ENCODE data around the gene CTIF.
"Not testable (repeated sequence)": the region's sequence is repeated elsewhere in the genome, so short reads cannot be mapped to it uniquely, and the experiment has no call there.

Gene CTIF

GRCh38 chr18:48803951-48804855 lies 265.4 kb downstream of the CTIF start:
- WGBS (ENCODE audit: insufficient coverage, insufficient read length): no CpG with 5 or more reads among the region's 11 CpGs
- no peaks in the 10 kb centered on the region for H3K9me3 ChIP-seq (ENCODE audit: control insufficient read depth, insufficient read depth, low read length)
- no peaks in the 10 kb centered on the region for H3K27me3 ChIP-seq (ENCODE audit: control insufficient read depth, insufficient read depth, low read length)
- H3K27ac ChIP-seq (ENCODE audit: low read length): no peak overlapping the region
- H3K4me1 ChIP-seq (ENCODE audit: control insufficient read depth, insufficient read depth, low read length): no peaks in the 10 kb centered on the region
- H3K36me3 ChIP-seq (ENCODE audit: control insufficient read depth, insufficient read depth, low read length): no peaks in the 10 kb centered on the region
- H3K4me3 ChIP-seq (ENCODE audit: low read length): no peak overlapping the region
- no peak for DNase-seq (ENCODE audit: low read depth, low spot score)

DNA sequence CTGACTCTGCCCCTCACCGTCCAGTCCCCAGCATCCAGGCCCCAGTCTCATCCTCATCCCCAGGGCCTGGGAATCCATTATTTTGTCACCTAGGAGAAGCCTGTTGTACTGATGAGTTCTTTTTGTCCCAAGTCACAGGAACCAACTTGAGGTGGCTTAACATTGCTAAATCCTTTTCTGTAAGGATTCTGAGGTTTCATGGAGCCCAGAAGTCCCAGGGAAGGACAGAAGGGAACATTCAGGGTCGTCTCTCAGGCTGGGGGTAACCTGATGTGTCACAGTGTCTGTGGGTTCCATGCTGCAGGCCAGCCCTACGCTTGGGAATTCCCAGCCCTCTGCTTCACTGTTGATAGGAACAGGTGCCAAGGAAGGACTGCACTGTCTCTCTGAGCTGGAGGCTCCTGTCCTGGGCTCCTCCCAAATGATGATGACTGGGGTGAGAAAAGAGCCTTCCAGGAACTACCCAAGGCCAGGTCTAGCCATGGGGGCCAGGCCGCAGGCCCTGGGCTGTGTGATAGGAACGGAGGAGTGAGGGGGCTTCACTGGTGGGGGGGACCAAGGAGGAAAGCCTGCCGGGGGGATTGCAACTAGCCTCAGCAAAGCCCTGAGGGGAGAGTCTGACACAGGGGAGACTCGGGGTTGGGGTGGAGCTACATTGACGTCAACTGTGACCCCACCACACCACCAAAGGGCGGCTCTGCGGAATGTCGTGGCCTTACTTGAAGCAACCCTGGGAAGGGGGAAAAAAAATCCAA lies 266.2 kb downstream of the CTIF start:
- no peak for DNase-seq (ENCODE audit: low read depth, low spot score)
- H3K9me3 ChIP-seq (ENCODE audit: control insufficient read depth, insufficient read depth, low read length): no peaks in the 10 kb centered on the region
- no peaks in the 10 kb centered on the region for H3K27me3 ChIP-seq (ENCODE audit: control insufficient read depth, insufficient read depth, low read length)
- H3K27ac ChIP-seq (ENCODE audit: low read length): no peak overlapping the region
- no peak overlapping the region for H3K4me3 ChIP-seq (ENCODE audit: low read length)
- WGBS (ENCODE audit: insufficient coverage, insufficient read length): no CpG with 5 or more reads among the region's 11 CpGs
- no peaks in the 10 kb centered on the region for H3K36me3 ChIP-seq (ENCODE audit: control insufficient read depth, insufficient read depth, low read length)
- no peaks in the 10 kb centered on the region for H3K4me1 ChIP-seq (ENCODE audit: control insufficient read depth, insufficient read depth, low read length)

DNA sequence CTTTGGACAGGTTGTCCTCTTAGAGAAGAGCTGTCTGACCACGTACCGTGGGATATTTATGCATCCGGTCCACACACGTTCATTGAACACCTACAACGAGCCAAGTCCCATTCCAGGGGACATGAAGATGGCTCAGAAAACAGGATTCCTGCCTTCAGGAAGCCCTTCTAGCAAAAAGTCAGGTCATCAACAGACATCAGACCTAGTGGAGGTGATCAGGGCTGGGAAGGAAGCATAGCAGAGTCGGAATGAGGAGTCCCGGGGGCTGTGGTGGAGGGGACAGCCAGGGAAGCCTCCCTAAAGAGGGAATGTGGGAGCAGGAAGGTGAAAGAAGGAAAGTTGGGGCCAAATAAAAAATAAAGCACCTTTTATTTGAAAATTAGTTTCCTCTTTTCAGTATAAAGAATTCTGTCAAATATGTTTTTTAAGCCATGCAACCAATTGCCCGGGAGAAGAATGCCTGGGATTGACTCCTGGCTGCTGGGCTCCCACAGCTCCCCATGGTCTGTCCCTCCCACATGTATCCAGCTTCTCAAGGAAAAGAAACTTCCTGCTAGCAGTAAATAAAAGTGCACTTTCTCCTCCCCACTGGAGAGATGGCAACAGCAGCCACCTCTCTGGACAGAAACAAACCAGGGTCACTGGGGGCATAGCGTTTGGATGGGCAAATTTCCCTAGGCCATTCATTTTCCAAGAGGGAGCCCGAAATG lies 267.1 kb downstream of the CTIF start:
- no CpG with 5 or more reads among the region's 10 CpGs for WGBS (ENCODE audit: insufficient coverage, insufficient read length)
- Histone ChIP-seq H3K4me3 (ENCODE audit: low read length) (no peak overlapping the region), H3K27ac (ENCODE audit: low read length) (no peak overlapping the region), H3K4me1 (ENCODE audit: control insufficient read depth, insufficient read depth, low read length) (no peaks in the 10 kb centered on the region), H3K27me3 (ENCODE audit: control insufficient read depth, insufficient read depth, low read length) (no peaks in the 10 kb centered on the region), H3K9me3 (ENCODE audit: control insufficient read depth, insufficient read depth, low read length) (no peaks in the 10 kb centered on the region), H3K36me3 (ENCODE audit: control insufficient read depth, insufficient read depth, low read length) (no peaks in the 10 kb centered on the region)
- no peak for DNase-seq (ENCODE audit: low read depth, low spot score)

GRCh38 chr18:48806551-48807261 lies 267.9 kb downstream of the CTIF start:
- WGBS (ENCODE audit: insufficient coverage, insufficient read length): no CpG with 5 or more reads among the region's 11 CpGs
- H3K36me3 ChIP-seq (ENCODE audit: control insufficient read depth, insufficient read depth, low read length): no peaks in the 10 kb centered on the region
- H3K9me3 ChIP-seq (ENCODE audit: control insufficient read depth, insufficient read depth, low read length): no peaks in the 10 kb centered on the region
- H3K27ac ChIP-seq (ENCODE audit: low read length): no peak overlapping the region
- H3K27me3 ChIP-seq (ENCODE audit: control insufficient read depth, insufficient read depth, low read length): no peaks in the 10 kb centered on the region
- DNase-seq (ENCODE audit: low read depth, low spot score): no peak
- no peaks in the 10 kb centered on the region for H3K4me1 ChIP-seq (ENCODE audit: control insufficient read depth, insufficient read depth, low read length)
- H3K4me3 ChIP-seq (ENCODE audit: low read length): no peak overlapping the region

DNA sequence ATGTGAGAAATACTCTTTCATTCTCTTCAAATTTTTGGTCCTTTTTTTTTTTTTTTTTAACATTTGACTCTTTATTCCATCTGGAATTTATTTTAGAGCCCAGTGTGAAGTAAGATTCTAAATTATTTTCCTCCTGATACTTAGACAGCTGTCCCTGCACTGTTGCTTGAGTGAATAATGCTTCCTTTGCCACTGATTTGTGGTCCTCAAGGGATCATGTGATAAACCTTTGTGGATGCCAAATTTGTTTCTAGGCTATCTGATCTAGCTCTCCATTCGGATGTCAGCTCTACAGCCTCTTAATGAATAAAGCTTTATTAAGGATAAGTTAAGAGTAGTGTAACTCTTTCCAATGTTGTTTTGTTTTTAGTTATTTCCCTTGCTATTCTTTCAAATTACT lies 269.6 kb downstream of the CTIF start:
- no peak for DNase-seq (ENCODE audit: low read depth, low spot score)
- Histone ChIP-seq H3K9me3 (ENCODE audit: control insufficient read depth, insufficient read depth, low read length) (no peaks in the 10 kb centered on the region), H3K36me3 (ENCODE audit: control insufficient read depth, insufficient read depth, low read length) (no peaks in the 10 kb centered on the region), H3K4me3 (ENCODE audit: low read length) (no peak overlapping the region), H3K4me1 (ENCODE audit: control insufficient read depth, insufficient read depth, low read length) (no peaks in the 10 kb centered on the region), H3K27ac (ENCODE audit: low read length) (no peak overlapping the region), H3K27me3 (ENCODE audit: control insufficient read depth, insufficient read depth, low read length) (no peaks in the 10 kb centered on the region)
- no CpG with 5 or more reads among the region's 1 CpG for WGBS (ENCODE audit: insufficient coverage, insufficient read length)

DNA sequence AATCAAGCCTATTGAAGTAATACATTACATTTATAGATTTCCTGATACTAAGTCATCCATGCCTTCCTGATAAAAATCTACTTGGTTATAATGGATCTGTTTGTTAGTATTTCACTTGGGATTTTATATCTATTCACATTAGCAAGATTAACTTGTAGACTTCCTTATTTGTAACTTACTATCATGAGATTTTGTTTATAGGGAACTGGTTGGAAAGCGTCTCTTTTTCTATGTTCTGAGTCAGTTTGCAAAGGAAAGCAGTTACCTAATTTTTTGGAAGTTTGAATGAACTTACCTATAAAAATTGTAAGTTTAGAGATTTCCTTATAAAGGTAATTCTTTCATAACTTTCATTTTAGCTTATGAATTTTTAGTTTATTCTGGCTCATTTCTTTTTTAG lies 270.5 kb downstream of the CTIF start:
- Histone ChIP-seq H3K27ac (ENCODE audit: low read length) (no peak overlapping the region), H3K27me3 (ENCODE audit: control insufficient read depth, insufficient read depth, low read length) (no peaks in the 10 kb centered on the region), H3K4me3 (ENCODE audit: low read length) (no peak overlapping the region), H3K36me3 (ENCODE audit: control insufficient read depth, insufficient read depth, low read length) (no peaks in the 10 kb centered on the region), H3K9me3 (ENCODE audit: control insufficient read depth, insufficient read depth, low read length) (no peaks in the 10 kb centered on the region), H3K4me1 (ENCODE audit: control insufficient read depth, insufficient read depth, low read length) (no peaks in the 10 kb centered on the region)
- DNase-seq (ENCODE audit: low read depth, low spot score): no peak
- WGBS (ENCODE audit: insufficient coverage, insufficient read length): no CpG with 5 or more reads among the region's 1 CpG

DNA sequence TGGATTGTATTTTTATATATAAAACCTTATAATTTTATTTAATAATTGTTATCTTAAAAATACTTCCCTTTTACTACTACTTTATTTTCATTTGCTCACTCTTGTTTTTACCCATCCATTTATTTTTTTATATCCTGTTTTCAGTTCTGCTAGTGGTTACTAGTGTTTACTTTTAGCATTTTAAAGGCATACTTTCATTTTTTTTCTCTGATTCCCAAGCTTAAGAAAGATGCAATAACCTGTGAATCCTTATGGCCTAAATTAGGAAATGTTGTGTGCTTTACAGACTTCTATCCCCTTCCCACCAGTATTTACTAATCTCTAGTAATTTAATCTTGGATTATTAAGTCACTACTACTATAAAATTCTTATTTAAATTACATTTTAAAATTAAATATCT lies 272.0 kb downstream of the CTIF start:
- Histone ChIP-seq H3K4me3 (ENCODE audit: low read length) (no peak overlapping the region), H3K4me1 (ENCODE audit: control insufficient read depth, insufficient read depth, low read length) (no peaks in the 10 kb centered on the region), H3K27ac (ENCODE audit: low read length) (no peak overlapping the region), H3K36me3 (ENCODE audit: control insufficient read depth, insufficient read depth, low read length) (no peaks in the 10 kb centered on the region), H3K27me3 (ENCODE audit: control insufficient read depth, insufficient read depth, low read length) (no peaks in the 10 kb centered on the region), H3K9me3 (ENCODE audit: control insufficient read depth, insufficient read depth, low read length) (no peaks in the 10 kb centered on the region)
- DNase-seq (ENCODE audit: low read depth, low spot score): no peak

DNA sequence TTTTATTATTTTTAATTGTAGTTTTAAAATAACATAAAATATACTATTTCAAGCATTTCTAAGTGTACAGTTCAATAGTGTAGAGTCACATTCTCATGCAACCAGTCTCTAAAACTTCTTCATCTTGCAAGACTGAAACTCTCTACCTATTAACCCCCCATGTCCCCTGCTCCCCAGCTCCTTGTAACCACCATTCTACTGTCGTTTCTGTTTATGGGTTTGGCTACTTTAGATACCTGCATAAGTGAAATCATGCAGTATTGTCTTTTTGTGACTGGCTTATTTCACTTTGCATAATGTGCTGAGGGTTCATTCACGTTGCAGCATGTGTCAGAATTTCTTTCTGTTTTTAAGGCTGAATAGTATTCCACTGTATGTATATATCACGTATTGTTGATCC lies 272.6 kb downstream of the CTIF start:
- no peak overlapping the region for H3K27ac ChIP-seq (ENCODE audit: low read length)
- H3K4me1 ChIP-seq (ENCODE audit: control insufficient read depth, insufficient read depth, low read length): no peaks in the 10 kb centered on the region
- no peaks in the 10 kb centered on the region for H3K36me3 ChIP-seq (ENCODE audit: control insufficient read depth, insufficient read depth, low read length)
- DNase-seq (ENCODE audit: low read depth, low spot score): no peak
- no CpG with 5 or more reads among the region's 3 CpGs for WGBS (ENCODE audit: insufficient coverage, insufficient read length)
- H3K4me3 ChIP-seq (ENCODE audit: low read length): no peak overlapping the region
- no peaks in the 10 kb centered on the region for H3K27me3 ChIP-seq (ENCODE audit: control insufficient read depth, insufficient read depth, low read length)
- no peaks in the 10 kb centered on the region for H3K9me3 ChIP-seq (ENCODE audit: control insufficient read depth, insufficient read depth, low read length)

GRCh38 chr18:48811977-48812451 lies 273.2 kb downstream of the CTIF start:
- not testable (repeated sequence) for H3K9me3 ChIP-seq (ENCODE audit: control insufficient read depth, insufficient read depth, low read length); H3K36me3 ChIP-seq (ENCODE audit: control insufficient read depth, insufficient read depth, low read length); H3K4me3 ChIP-seq (ENCODE audit: low read length); H3K4me1 ChIP-seq (ENCODE audit: control insufficient read depth, insufficient read depth, low read length); H3K27me3 ChIP-seq (ENCODE audit: control insufficient read depth, insufficient read depth, low read length); DNase-seq (ENCODE audit: low read depth, low spot score); H3K27ac ChIP-seq (ENCODE audit: low read length)
- no CpG with 5 or more reads among the region's 12 CpGs for WGBS (ENCODE audit: insufficient coverage, insufficient read length)

GRCh38 chr18:48813321-48813720 lies 274.5 kb downstream of the CTIF start:
- no CpG with 5 or more reads among the region's 3 CpGs for WGBS (ENCODE audit: insufficient coverage, insufficient read length)
- H3K4me1 ChIP-seq (ENCODE audit: control insufficient read depth, insufficient read depth, low read length): no peaks in the 10 kb centered on the region
- H3K36me3 ChIP-seq (ENCODE audit: control insufficient read depth, insufficient read depth, low read length): no peaks in the 10 kb centered on the region
- H3K27me3 ChIP-seq (ENCODE audit: control insufficient read depth, insufficient read depth, low read length): no peaks in the 10 kb centered on the region
- no peak overlapping the region for H3K4me3 ChIP-seq (ENCODE audit: low read length)
- no peak overlapping the region for H3K27ac ChIP-seq (ENCODE audit: low read length)
- H3K9me3 ChIP-seq (ENCODE audit: control insufficient read depth, insufficient read depth, low read length): no peaks in the 10 kb centered on the region
- no peak for DNase-seq (ENCODE audit: low read depth, low spot score)

All from iPS DF 6.9 (cell line).